Measurements from ENCODE around the gene VWF. TPM values are rescaled to one million over a fixed set of nuclear protein-coding genes. Genes with fewer than 3 reads are reported as not detected.

VWF gene
- 17.5 TPM for total RNA-seq

GRCh38 chr12:6124411-6125309 lies at the start of gene VWF:
VWF (minus strand) TSS chr12:6124670; CDS start chr12:6123196, 1,474 bp downstream.

GRCh38 chr12:5945071-5946008 lies 179.1 kb downstream of the VWF start, which contains the start of gene ANO2:
ANO2 (minus strand) TSS chr12:5945259; CDS start chr12:5945217, 42 bp downstream.

Small RNA genes lying within 50 kb of the gene (small RNA-seq; reads per million reads assigned to genes)
- not detected for gene RN7SL69P (ENCODE audit: low replicate concordance)

Other genes starting within 250 kb of the VWF start
- gene ANO2, start 179.4 kb downstream of the VWF start, total RNA-seq, result 4.4 TPM
- gene CD9, start 75.7 kb upstream of the VWF start, total RNA-seq, result 17.8 TPM
- gene PLEKHG6, start 186.0 kb upstream of the VWF start, total RNA-seq, result not detected
- 8.5 TPM for gene TNFRSF1A, start 217.4 kb upstream of the VWF start, total RNA-seq